ENCODE data around the gene ID3.

Gene ID3

GRCh38 chr1:23521588-23521987 lies 37.7 kb downstream of the ID3 start:
- H3K27ac ChIP-seq (ENCODE audit: low read length): no peak overlapping the region
- no peaks in the 10 kb centered on the region for H3K9me3 ChIP-seq (ENCODE audit: control insufficient read depth in 2 of 2, low read length in 2 of 2)
- H3K4me1 ChIP-seq (ENCODE audit: control insufficient read depth, insufficient read depth, low read length): no peaks in the 10 kb centered on the region
- H3K27me3 ChIP-seq (ENCODE audit: control insufficient read depth in 1 of 2, insufficient read depth in 2 of 2, low read length in 2 of 2): no peaks in the 10 kb centered on the region
- no peak overlapping the region for H3K4me3 ChIP-seq (ENCODE audit: low read length in 2 of 2)
- no peak overlapping the region for H3K9ac ChIP-seq (ENCODE audit: low read length in 2 of 2)
- H3K36me3 ChIP-seq (ENCODE audit: control insufficient read depth in 2 of 2, insufficient read depth in 2 of 2, low read length in 2 of 2): no peaks in the 10 kb centered on the region

- Histone ChIP-seq H3K27me3 (ENCODE audit: control insufficient read depth in 1 of 2, insufficient read depth in 2 of 2, low read length in 2 of 2) (no peaks in the 10 kb centered on the region), H3K9me3 (ENCODE audit: control insufficient read depth in 2 of 2, low read length in 2 of 2) (no peaks in the 10 kb centered on the region), H3K4me3 (ENCODE audit: low read length in 2 of 2) (no peak overlapping the region), H3K36me3 (ENCODE audit: control insufficient read depth in 2 of 2, insufficient read depth in 2 of 2, low read length in 2 of 2) (no peaks in the 10 kb centered on the region), H3K9ac (ENCODE audit: low read length in 2 of 2) (no peak overlapping the region), H3K4me1 (ENCODE audit: control insufficient read depth, insufficient read depth, low read length) (no peaks in the 10 kb centered on the region), H3K27ac (ENCODE audit: low read length) (no peak overlapping the region)
Measured at GRCh38 chr1:23517581-23517980, 41.7 kb downstream of the ID3 start.

- no peaks in the 10 kb centered on the region for H3K9me3 ChIP-seq (ENCODE audit: control insufficient read depth in 2 of 2, low read length in 2 of 2)
- no peak overlapping the region for H3K27ac ChIP-seq (ENCODE audit: low read length)
- no peaks in the 10 kb centered on the region for H3K36me3 ChIP-seq (ENCODE audit: control insufficient read depth in 2 of 2, insufficient read depth in 2 of 2, low read length in 2 of 2)
- no peak overlapping the region for H3K9ac ChIP-seq (ENCODE audit: low read length in 2 of 2)
- no peak overlapping the region for H3K4me3 ChIP-seq (ENCODE audit: low read length in 2 of 2)
- H3K27me3 ChIP-seq (ENCODE audit: control insufficient read depth in 1 of 2, insufficient read depth in 2 of 2, low read length in 2 of 2): no peaks in the 10 kb centered on the region
- no peaks in the 10 kb centered on the region for H3K4me1 ChIP-seq (ENCODE audit: control insufficient read depth, insufficient read depth, low read length)
Measured at GRCh38 chr1:23515905-23516304, 43.4 kb downstream of the ID3 start.

- no peaks in the 10 kb centered on the region for H3K36me3 ChIP-seq (ENCODE audit: control insufficient read depth in 2 of 2, insufficient read depth in 2 of 2, low read length in 2 of 2)
- no peaks in the 10 kb centered on the region for H3K4me1 ChIP-seq (ENCODE audit: control insufficient read depth, insufficient read depth, low read length)
- no peak overlapping the region for H3K27ac ChIP-seq (ENCODE audit: low read length)
- H3K27me3 ChIP-seq (ENCODE audit: control insufficient read depth in 1 of 2, insufficient read depth in 2 of 2, low read length in 2 of 2): no peaks in the 10 kb centered on the region
- H3K4me3 ChIP-seq (ENCODE audit: low read length in 2 of 2): no peak overlapping the region
- no peak overlapping the region for H3K9ac ChIP-seq (ENCODE audit: low read length in 2 of 2)
- H3K9me3 ChIP-seq (ENCODE audit: control insufficient read depth in 2 of 2, low read length in 2 of 2): no peaks in the 10 kb centered on the region
Measured at GRCh38 chr1:23514111-23514679, 45.1 kb downstream of the ID3 start.

GRCh38 chr1:23509896-23510295 lies 49.4 kb downstream of the ID3 start:
- no peaks in the 10 kb centered on the region for H3K9me3 ChIP-seq (ENCODE audit: control insufficient read depth in 2 of 2, low read length in 2 of 2)
- no peaks in the 10 kb centered on the region for H3K36me3 ChIP-seq (ENCODE audit: control insufficient read depth in 2 of 2, insufficient read depth in 2 of 2, low read length in 2 of 2)

More at GRCh38 chr1:23509896-23510295, 49.4 kb downstream of the ID3 start:
- Histone ChIP-seq H3K27ac (ENCODE audit: low read length) (no peak overlapping the region), H3K27me3 (ENCODE audit: control insufficient read depth in 1 of 2, insufficient read depth in 2 of 2, low read length in 2 of 2) (no peaks in the 10 kb centered on the region), H3K9ac (ENCODE audit: low read length in 2 of 2) (no peak overlapping the region), H3K4me3 (ENCODE audit: low read length in 2 of 2) (no peak overlapping the region), H3K4me1 (ENCODE audit: control insufficient read depth, insufficient read depth, low read length) (no peaks in the 10 kb centered on the region)
